K562 (cell line): Measurements from ENCODE around the gene SBF1. TPM values are rescaled to one million over a fixed set of nuclear protein-coding genes. Genes with fewer than 3 reads are reported as not detected.

Experiments used
- ATAC-seq: fragments of 200-7000 bp; cut with Tn5 transposase; 3 replicates; pipeline ENCODE4 v1.9.1; 2020; ENCODE audit warnings: moderate library complexity
- BruUV-seq: library from RNA; stranded (reverse); fragments of 400-500 nt; replicated peaks from 2 replicates; lab custom pipeline; 2021; lab: Mats Ljungman, UMichigan
- CTCF ChIA-PET: fragments of 300-600 bp; formaldehyde crosslinking; extraction: SDS; loops from one replicate; lab custom pipeline; 2021; ENCODE audit warnings: low intra/inter-chr PET ratio; lab: Yijun Ruan, JAX
- POLR2A ChIA-PET: fragments of 300-600, 350-650 bp; sonication (Branson Sonifier 250); formaldehyde crosslinking; extraction: SDS; loops from one replicate; lab custom pipeline; 2021; ENCODE audit warnings: antibody characterized with exemption, inconsistent platforms; lab: Yijun Ruan, JAX
- DNase-seq, 4 experiments: peaks; one replicate each; pipeline versions ENCODE4 v3.0.0 to v3.0.0-alpha.2; 2011 to 2018; ENCODE audit warnings: low spot score in 3 of 4, mixed read lengths in 3 of 4; ENCODE audit errors: extremely low read depth in 1 of 4
- FAIRE-seq: peaks from 2 replicates; lab custom pipeline; 2011; peaks lifted over from hg19 to GRCh38; lab: Jason Lieb, UNC
- H2AFZ ChIP-seq: 2 replicates; pipeline ENCODE4 v1.6.0; 2011; ENCODE audit warnings: low read depth, low read length, control low read depth, inconsistent platforms
- H3K27ac ChIP-seq: fragments of 200-600 bp; 3 replicates; pipeline ENCODE4 v1.8.0; 2011; ENCODE audit warnings: low read depth, mild to moderate bottlenecking, control low read depth, inconsistent platforms, low read length, moderate library complexity, mixed read lengths; ENCODE audit errors: extremely low read depth
- H3K27me3 ChIP-seq, 2 experiments: fragments of 300-600 bp in 1 of 2; 2 replicates in 1 of 2; 3 replicates in 1 of 2; pipeline versions ENCODE4 v1.6.0 to v1.8.0; 2011; ENCODE audit warnings: inconsistent platforms in 2 of 2, low read length in 2 of 2, mild to moderate bottlenecking in 1 of 2, mixed read lengths in 1 of 2, moderate library complexity in 1 of 2; ENCODE audit not compliant: control insufficient read depth in 2 of 2, insufficient read depth in 2 of 2
- H3K36me3 ChIP-seq: fragments of 300-600 bp; 3 replicates; pipeline ENCODE4 v1.8.0; 2011; ENCODE audit warnings: mild to moderate bottlenecking, low read length, inconsistent platforms; ENCODE audit not compliant: control insufficient read depth, insufficient read depth
- H3K4me1 ChIP-seq, 2 experiments: fragments of 200-600 bp in 1 of 2; replicated peaks in 1 of 2; 2 replicates in 1 of 2; 3 replicates in 1 of 2; pipeline versions ENCODE4 v1.5.1 to v1.8.0; 2011; ENCODE audit warnings: inconsistent platforms in 2 of 2, low read length in 2 of 2, mild to moderate bottlenecking in 1 of 2, mixed read lengths in 1 of 2, moderate library complexity in 1 of 2; ENCODE audit not compliant: control insufficient read depth in 2 of 2, insufficient read depth in 2 of 2
- H3K4me2 ChIP-seq: 2 replicates; pipeline ENCODE4 v1.6.1; 2011; ENCODE audit warnings: low read length, control low read depth, inconsistent platforms, mixed read lengths; ENCODE audit not compliant: insufficient read depth
- H3K4me3 ChIP-seq: fragments of 200-600 bp; sonication (generic), shearing (Covaris generic); 2 replicates; pipeline ENCODE4 v1.5.1; 2016; ENCODE audit warnings: control low read depth, inconsistent platforms
- H3K79me2 ChIP-seq: fragments of 200-600 bp; 3 replicates; pipeline ENCODE4 v1.8.0; 2011; ENCODE audit warnings: low read length, inconsistent platforms; ENCODE audit not compliant: control insufficient read depth, insufficient read depth
- H3K9ac ChIP-seq, 2 experiments: 2 replicates each; pipeline versions ENCODE4 v1.6.0 to v1.6.1; 2011; ENCODE audit warnings: low read depth in 2 of 2, low read length in 2 of 2, control low read depth in 1 of 2, inconsistent platforms in 1 of 2, mild to moderate bottlenecking in 1 of 2, mixed read lengths in 1 of 2; ENCODE audit not compliant: insufficient read depth in 1 of 2
- H3K9me1 ChIP-seq: one replicate; pipeline ENCODE4 v1.6.0; 2011; ENCODE audit warnings: inconsistent platforms, mild to moderate bottlenecking, low read length, moderate library complexity; ENCODE audit not compliant: control insufficient read depth, insufficient read depth
- H3K9me3 ChIP-seq: replicated peaks from 2 replicates; pipeline ENCODE4 v1.5.1; 2011; ENCODE audit warnings: low read depth, low read length, inconsistent platforms; ENCODE audit not compliant: control insufficient read depth, insufficient read depth
- H4K20me1 ChIP-seq: replicated peaks from 2 replicates; pipeline ENCODE4 v1.6.1; 2011; ENCODE audit warnings: low read length, inconsistent platforms, mixed read lengths; ENCODE audit not compliant: control insufficient read depth, insufficient read depth
- ARID3A ChIP-seq: IDR thresholded peaks from 2 replicates; pipeline ENCODE4 v1.6.1; 2012; ENCODE audit warnings: low read depth, low read length, improper control_type of control experiment, borderline replicate concordance
- CBFA2T2 ChIP-seq: fragments of 450-650 bp; conservative IDR thresholded peaks from 2 replicates; pipeline ENCODE4 v1.6.1; 2017; ENCODE audit warnings: mild to moderate bottlenecking
- ERF ChIP-seq: fragments of 450-650 bp; formaldehyde crosslinking; IDR thresholded peaks from 2 replicates; pipeline ENCODE4 v1.4.0; 2020; ENCODE audit warnings: mild to moderate bottlenecking, mixed read lengths
- FUS ChIP-seq: fragments of 200-400 bp; formaldehyde crosslinking; optimal IDR thresholded peaks from 2 replicates; pipeline ENCODE3; 2017; ENCODE audit warnings: low read depth, low read length
- HMG20B ChIP-seq: fragments of 250-450 bp; sonication (Bioruptor Pico); IDR thresholded peaks from 2 replicates; pipeline ENCODE4 v1.5.0; 2021; ENCODE audit warnings: mild to moderate bottlenecking
- MBD1 ChIP-seq: fragments of 250-450 bp; sonication (Bioruptor Pico); IDR thresholded peaks from 2 replicates; pipeline ENCODE4 v1.8.0; 2022; ENCODE audit warnings: inconsistent platforms
- NFXL1 ChIP-seq: fragments of 450-650 bp; formaldehyde crosslinking; IDR thresholded peaks from 2 replicates; pipeline ENCODE4 v1.4.0; 2021; ENCODE audit warnings: mild to moderate bottlenecking
- POLR3A ChIP-seq: IDR thresholded peaks from 2 replicates; pipeline ENCODE4 v1.6.1; 2011; ENCODE audit warnings: borderline replicate concordance, mild to moderate bottlenecking, moderate library complexity; ENCODE audit not compliant: insufficient read length, insufficient read depth; ENCODE audit errors: extremely low read depth
- TAF9B ChIP-seq: fragments of 450-650 bp; IDR thresholded peaks from 2 replicates; pipeline ENCODE4 v1.6.1; 2018; ENCODE audit warnings: mild to moderate bottlenecking; ENCODE audit not compliant: partially characterized antibody
- U2AF2 ChIP-seq: fragments of 200-400 bp; formaldehyde crosslinking; optimal IDR thresholded peaks from 2 replicates; pipeline ENCODE3; 2017; ENCODE audit warnings: low read depth, mild to moderate bottlenecking, low read length
- ZNF41 ChIP-seq: fragments of 250-450 bp; sonication (Bioruptor Pico); conservative IDR thresholded peaks from 2 replicates; pipeline ENCODE4 v1.4.0; 2020; ENCODE audit warnings: mild to moderate bottlenecking
- WGBS: fragments of 100-300 bp; shearing (Covaris generic); methylation state at CpG from one replicate; pipeline ENCODE4 v1.1.6; 2016; ENCODE audit warnings: low coverage, mixed read lengths; ENCODE audit not compliant: insufficient coverage; ENCODE audit errors: missing lambda C conversion rate; 5-methylcytosine and 5-hydroxymethylcytosine counted together
- in situ Hi-C: fragments of 300-500 bp; cut with MboI; formaldehyde crosslinking; loops from 4 replicates; pipeline ENCODE4 v1.15.0; 2018; ENCODE audit warnings: inconsistent platforms, mixed read lengths
- intact Hi-C: fragments of 100-400 bp; cut with micrococcal nuclease; formaldehyde crosslinking; loops from 2 replicates; pipeline ENCODE4 v1.14.2; 2022
- polyA plus RNA-seq, 8 experiments: library from polyadenylated mRNA; depleted of rRNA in 4 of 8; stranded (reverse) in 5 of 8; unstranded in 3 of 8; fragments of >200 nt; fragmentation: Nextera tagmentation in 2 of 8; fragmentation: Illumina TruSeq in 1 of 8; extraction: Ambion mirVana in 2 of 8; extraction: Trizol in 1 of 8; gene quantifications; 2 replicates each; pipeline versions ENCODE4 v1.2.1 to v1.2.3, GENCODE V29; 2011 to 2014; ENCODE audit warnings: inconsistent platforms in 1 of 8, missing spikeins in 1 of 8
- total RNA-seq, 7 experiments: library from RNA; depleted of rRNA in 6 of 7; stranded (reverse); fragments of >200 nt in 6 of 7; fragmentation: Illumina TruSeq in 2 of 7; extraction: Trizol in 2 of 7; gene quantifications; 2 replicates each; pipeline versions ENCODE4 v1.2.1 to v1.2.3, GENCODE V29; 2011 to 2021; ENCODE audit warnings: low replicate concordance in 1 of 7
- TF ChIP-seq, protein P1 (sequence below): fragments of 250-450 bp; sonication (Bioruptor Pico); IDR thresholded peaks from 2 replicates; pipeline ENCODE4 v1.9.0; 2021; ENCODE audit warnings: mild to moderate bottlenecking
- TF ChIP-seq, protein P2 (sequence below): sonication (generic); formaldehyde crosslinking; IDR thresholded peaks from 2 replicates; pipeline ENCODE4 v1.8.1; 2022; ENCODE audit warnings: missing genetic modification reagents

SBF1 gene
- total and polyA plus RNA-seq, 9 of the 15 experiments (the other 6 are each of a cell fraction or from before 2014, with no cell fraction given): 0.44 to 50.4 (median 11.4) TPM

DNA sequence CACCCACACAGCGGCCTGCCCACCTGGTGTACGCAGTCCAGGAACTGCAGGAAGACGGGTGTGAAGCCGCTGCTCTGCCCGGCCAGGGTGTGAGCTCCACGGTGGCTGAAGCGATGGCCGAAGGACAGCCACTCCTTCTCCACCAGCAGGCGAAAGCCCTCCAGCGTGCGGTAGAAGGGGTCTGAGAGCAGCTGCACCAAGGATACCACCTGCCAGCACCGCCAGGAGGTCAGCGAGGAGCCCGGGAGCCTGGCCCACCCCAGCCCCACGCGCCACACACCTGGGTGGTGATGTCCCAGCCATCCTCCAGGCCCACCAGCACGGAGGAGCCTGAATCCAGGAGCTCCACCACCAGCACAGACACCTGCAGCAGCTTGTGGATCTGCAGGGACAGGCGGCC lies 19.6 kb downstream of the SBF1 start:
- Histone ChIP-seq H3K4me1 (peaks cover 0 to 4% of the 10 kb centered on the region in 2 experiments; a peak in 2 of 5 replicates), H3K79me2 (no peaks in the 10 kb centered on the region), H3K36me3 (peaks cover 44% of the 10 kb centered on the region; the same call in 1 of the 3 replicates), H4K20me1 (no peaks in the 10 kb centered on the region), H2AFZ (no peak overlapping the region), H3K9me3 (no peaks in the 10 kb centered on the region), H3K27me3 (no peaks in the 10 kb centered on the region), H3K4me3 (no peak overlapping the region), H3K4me2 (no peak overlapping the region), H3K9ac (no peak overlapping the region), H3K9me1 (no peaks in the 10 kb centered on the region)
- DNase-seq (no peak), ATAC-seq (no peak), FAIRE-seq (no peak)
- BruUV-seq: no TSS peak
- WGBS: 93% methylated on average over 9 of the region's 18 CpGs
- intact Hi-C loops (no loop called here), in situ Hi-C loops (no loop called here)
- POLR2A ChIA-PET: no interaction called here
- TF ChIP-seq U2AF2: no peak
- TF ChIP-seq TAF9B: no peak
- TF ChIP-seq, protein P1, sequence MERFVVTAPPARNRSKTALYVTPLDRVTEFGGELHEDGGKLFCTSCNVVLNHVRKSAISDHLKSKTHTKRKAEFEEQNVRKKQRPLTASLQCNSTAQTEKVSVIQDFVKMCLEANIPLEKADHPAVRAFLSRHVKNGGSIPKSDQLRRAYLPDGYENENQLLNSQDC (CRISPR knock-in tag): no peak
- TF ChIP-seq ARID3A: no peak
- TF ChIP-seq, protein P2, sequence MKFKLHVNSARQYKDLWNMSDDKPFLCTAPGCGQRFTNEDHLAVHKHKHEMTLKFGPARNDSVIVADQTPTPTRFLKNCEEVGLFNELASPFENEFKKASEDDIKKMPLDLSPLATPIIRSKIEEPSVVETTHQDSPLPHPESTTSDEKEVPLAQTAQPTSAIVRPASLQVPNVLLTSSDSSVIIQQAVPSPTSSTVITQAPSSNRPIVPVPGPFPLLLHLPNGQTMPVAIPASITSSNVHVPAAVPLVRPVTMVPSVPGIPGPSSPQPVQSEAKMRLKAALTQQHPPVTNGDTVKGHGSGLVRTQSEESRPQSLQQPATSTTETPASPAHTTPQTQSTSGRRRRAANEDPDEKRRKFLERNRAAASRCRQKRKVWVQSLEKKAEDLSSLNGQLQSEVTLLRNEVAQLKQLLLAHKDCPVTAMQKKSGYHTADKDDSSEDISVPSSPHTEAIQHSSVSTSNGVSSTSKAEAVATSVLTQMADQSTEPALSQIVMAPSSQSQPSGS (CRISPR knock-in tag): no peak
- no peak for TF ChIP-seq MBD1
- no peak for TF ChIP-seq ZNF41 (CRISPR knock-in tag)
- no peak for TF ChIP-seq CBFA2T2
- TF ChIP-seq NFXL1 (CRISPR knock-in tag): no peak
- no peak for TF ChIP-seq HMG20B (CRISPR knock-in tag)
- TF ChIP-seq ERF: no peak
- TF ChIP-seq POLR3A: no peak
- no peak for TF ChIP-seq FUS
- TF ChIP-seq, all 486 proteins: peak for 0
- no peak overlapping the region for H3K27ac ChIP-seq
- CTCF ChIA-PET: no interaction called here
